HFF-Myc (cell line): ENCODE data around the gene CNKSR2.

Experiments used
- DNase-seq: peaks from one replicate; pipeline ENCODE4 v3.0.0-alpha.2; 2011; ENCODE audit warnings: low read depth; ENCODE audit errors: extremely low read depth
- H3K4me3 ChIP-seq: replicated peaks from 2 replicates; pipeline ENCODE4 v1.5.1; 2011; ENCODE audit warnings: low read depth, mild to moderate bottlenecking, control low read depth, low read length
- CTCF ChIP-seq: IDR thresholded peaks from 2 replicates; pipeline ENCODE4 v1.5.1; 2012; ENCODE audit warnings: mild to moderate bottlenecking, low read depth, low read length, control low read depth; ENCODE audit errors: missing control alignments

CNKSR2 gene

GRCh38 chrX:21394792-21395191 lies 20.6 kb downstream of the CNKSR2 start:
- H3K4me3 ChIP-seq: no peak overlapping the region
- DNase-seq: no peak

GRCh38 chrX:21398426-21398825 lies 24.2 kb downstream of the CNKSR2 start:
- no peak overlapping the region for H3K4me3 ChIP-seq
- no peak for DNase-seq
- TF ChIP-seq CTCF: no peak

More at GRCh38 chrX:21394792-21395191, 20.6 kb downstream of the CNKSR2 start:
- no peak for TF ChIP-seq CTCF

GRCh38 chrX:21400408-21401121 lies 26.3 kb downstream of the CNKSR2 start:
- H3K4me3 ChIP-seq: no peak overlapping the region
- no peak for DNase-seq
- TF ChIP-seq CTCF: no peak

- no peak for DNase-seq
These were observed 34.1 kb downstream of the CNKSR2 start for GRCh38 chrX:21408307-21408706.

GRCh38 chrX:21408788-21409187 lies 34.6 kb downstream of the CNKSR2 start:
- no peak overlapping the region for H3K4me3 ChIP-seq
- no peak for TF ChIP-seq CTCF
- no peak for DNase-seq

More at GRCh38 chrX:21408307-21408706, 34.1 kb downstream of the CNKSR2 start:
- no peak for TF ChIP-seq CTCF
- no peak overlapping the region for H3K4me3 ChIP-seq

GRCh38 chrX:21412029-21412428 lies 37.8 kb downstream of the CNKSR2 start:
- no peak overlapping the region for H3K4me3 ChIP-seq
- no peak for TF ChIP-seq CTCF
- no peak for DNase-seq

GRCh38 chrX:21412883-21413282 lies 38.7 kb downstream of the CNKSR2 start:
- TF ChIP-seq CTCF: no peak
- H3K4me3 ChIP-seq: no peak overlapping the region
- DNase-seq: no peak
